ENCODE measurements around the gene EPHA6.

DNA sequence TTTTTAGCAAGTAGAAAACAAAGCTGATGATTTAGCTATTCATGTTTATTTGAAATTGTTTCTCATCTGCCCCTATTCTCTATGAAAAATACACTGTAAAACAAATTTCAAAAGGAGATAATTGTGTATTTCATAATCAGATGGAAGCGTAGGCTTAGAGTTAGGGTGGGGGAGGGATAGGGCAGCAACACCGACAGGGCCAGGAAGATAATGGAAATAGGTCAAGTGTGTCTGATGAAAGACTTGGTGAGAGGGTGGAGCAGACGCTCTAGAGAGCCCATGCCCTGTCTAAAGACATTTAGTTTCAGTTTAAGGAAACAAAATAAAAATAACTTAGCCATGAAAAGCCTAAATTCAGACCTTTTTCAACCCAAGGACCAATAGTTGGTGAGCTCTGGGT lies 898.5 kb downstream of the EPHA6 start:
- TF ChIP-seq POLR2A (IDR thresholded peaks at IDR 0.05; ENCODE audit: low read length) (no peak), EP300 (IDR thresholded peaks at IDR 0.05) (no peak), CBX2 (IDR thresholded peaks at IDR 0.05; ENCODE audit: borderline replicate concordance, low read depth) (no peak), CEBPB (IDR thresholded peaks at IDR 0.05) (no peak)
- TF ChIP-seq, protein P1, sequence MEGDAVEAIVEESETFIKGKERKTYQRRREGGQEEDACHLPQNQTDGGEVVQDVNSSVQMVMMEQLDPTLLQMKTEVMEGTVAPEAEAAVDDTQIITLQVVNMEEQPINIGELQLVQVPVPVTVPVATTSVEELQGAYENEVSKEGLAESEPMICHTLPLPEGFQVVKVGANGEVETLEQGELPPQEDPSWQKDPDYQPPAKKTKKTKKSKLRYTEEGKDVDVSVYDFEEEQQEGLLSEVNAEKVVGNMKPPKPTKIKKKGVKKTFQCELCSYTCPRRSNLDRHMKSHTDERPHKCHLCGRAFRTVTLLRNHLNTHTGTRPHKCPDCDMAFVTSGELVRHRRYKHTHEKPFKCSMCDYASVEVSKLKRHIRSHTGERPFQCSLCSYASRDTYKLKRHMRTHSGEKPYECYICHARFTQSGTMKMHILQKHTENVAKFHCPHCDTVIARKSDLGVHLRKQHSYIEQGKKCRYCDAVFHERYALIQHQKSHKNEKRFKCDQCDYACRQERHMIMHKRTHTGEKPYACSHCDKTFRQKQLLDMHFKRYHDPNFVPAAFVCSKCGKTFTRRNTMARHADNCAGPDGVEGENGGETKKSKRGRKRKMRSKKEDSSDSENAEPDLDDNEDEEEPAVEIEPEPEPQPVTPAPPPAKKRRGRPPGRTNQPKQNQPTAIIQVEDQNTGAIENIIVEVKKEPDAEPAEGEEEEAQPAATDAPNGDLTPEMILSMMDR (IDR thresholded peaks at IDR 0.05) = no peak
- TF ChIP-seq, protein P2, sequence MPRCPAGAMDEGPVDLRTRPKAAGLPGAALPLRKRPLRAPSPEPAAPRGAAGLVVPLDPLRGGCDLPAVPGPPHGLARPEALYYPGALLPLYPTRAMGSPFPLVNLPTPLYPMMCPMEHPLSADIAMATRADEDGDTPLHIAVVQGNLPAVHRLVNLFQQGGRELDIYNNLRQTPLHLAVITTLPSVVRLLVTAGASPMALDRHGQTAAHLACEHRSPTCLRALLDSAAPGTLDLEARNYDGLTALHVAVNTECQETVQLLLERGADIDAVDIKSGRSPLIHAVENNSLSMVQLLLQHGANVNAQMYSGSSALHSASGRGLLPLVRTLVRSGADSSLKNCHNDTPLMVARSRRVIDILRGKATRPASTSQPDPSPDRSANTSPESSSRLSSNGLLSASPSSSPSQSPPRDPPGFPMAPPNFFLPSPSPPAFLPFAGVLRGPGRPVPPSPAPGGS (IDR thresholded peaks at IDR 0.05) = no peak

Data from A549 (cell line).